Stimulated activated CD4-positive, alpha-beta T cell treated with anti-CD3 and anti-CD28 coated beads, Interleukin-4, amount 100 ng/mL, for 1 hour (primary cell): ENCODE results near the gene TTC34.
"Not testable (repeated sequence)": the region's sequence is repeated elsewhere in the genome, so short reads cannot be mapped to it uniquely, and the experiment has no call there.

Experiments used
- DNase-seq: peaks from one replicate; pipeline ENCODE4 v3.0.0-alpha.2; 2020

TTC34 gene

DNA sequence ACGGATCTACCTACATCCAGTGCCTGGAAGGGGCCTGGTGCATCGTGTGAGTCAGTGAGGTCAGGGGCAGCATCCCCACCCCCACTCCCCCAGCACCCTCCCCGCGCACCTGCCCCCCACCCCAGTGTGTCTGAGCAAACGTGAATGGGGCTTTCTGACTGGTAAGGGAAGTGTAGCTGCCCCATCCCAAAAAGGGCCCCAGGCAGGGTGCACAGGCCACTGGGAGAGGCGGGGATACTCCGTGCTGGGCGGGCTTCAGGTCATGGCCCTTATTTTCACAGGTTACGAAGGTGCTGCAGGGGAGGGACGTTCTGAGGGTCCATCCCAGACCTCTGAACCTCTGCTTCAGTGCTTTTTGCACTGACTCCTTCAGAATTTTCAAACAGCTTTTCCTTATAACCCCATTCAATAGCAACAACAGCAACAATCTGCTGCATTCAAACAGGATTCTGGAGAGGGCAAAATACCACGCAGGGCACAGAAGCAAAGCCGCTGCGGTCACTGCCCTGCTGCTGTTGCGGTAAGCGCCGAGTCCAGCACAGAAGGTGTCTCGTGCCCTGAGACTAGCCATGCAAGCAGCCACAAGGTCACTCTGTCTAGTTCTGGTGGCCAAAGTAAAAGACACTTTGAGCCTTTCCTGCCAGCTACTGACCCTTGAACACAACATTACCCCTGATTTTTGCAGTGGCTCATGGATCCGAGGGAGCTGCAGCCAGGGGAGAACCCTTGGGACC is 10.3 kb downstream of the TTC34 start:
- DNase-seq: no peak

DNA sequence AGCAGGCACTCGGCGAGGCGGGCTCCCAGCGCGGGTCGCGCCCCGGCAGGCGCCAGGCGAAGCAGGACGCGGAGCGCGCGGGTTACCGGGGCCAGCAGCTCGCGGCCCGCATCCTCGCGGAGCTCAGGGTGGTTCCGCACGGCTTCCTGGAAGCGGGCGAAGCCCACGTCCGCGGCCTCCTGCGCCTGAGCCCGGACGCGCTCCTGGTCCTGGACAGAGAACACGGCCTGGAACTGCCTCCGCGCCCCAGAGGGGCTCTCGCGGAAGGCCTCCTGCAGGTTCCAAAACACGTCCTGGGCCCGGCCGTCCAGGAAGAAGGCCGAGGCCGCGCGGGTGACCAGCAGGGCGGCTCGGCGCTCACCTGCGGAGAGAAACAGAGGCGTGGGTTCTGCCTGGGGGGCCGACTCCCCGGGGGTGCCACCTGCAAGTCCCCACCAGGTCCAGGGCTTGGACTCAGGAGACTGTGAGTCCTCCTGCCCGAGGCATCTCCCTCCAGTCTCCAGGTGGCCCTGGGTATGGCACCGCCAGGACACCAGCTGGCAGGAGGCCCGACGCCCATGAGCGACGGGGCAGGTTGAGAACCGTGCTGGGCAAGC is 11.4 kb downstream of the TTC34 start:
- no peak for DNase-seq

- DNase-seq: no peak
These were observed 12.1 kb downstream of the TTC34 start for GRCh38 chr1:2789164-2789985.

DNA sequence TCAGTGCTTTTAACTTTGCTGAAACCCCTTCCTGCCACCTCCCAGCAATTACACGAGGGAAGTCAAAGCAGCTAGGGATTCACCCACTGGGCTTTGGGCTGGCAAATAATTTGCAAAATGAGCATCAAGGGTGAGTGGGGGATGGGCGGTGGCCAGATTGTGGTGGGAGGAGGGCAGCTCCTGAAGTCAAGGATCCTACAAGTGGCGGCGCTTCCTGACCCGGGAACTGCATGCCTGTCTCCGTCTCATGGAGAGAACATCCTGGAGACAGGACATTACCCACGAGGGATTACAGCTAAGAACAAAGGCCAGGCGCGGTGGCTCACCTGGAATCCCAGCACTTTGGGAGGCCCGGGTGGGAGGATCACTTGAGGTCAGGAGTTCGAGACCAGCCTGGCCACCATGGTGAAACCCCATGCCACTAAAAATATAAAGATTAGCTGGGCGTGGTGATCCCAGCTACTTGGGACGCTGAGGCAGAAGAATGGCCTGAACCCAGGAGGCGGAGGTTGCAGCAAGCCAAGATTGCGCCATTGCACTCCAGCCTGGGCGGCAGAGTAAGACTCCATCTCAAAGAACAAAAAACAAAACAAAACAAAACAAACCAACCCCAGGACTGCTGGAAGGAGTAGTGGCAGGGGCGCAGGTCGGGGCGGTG is 12.9 kb downstream of the TTC34 start:
- no peak for DNase-seq

GRCh38 chr1:2787163-2787911 is 14.2 kb downstream of the TTC34 start:
- DNase-seq: no peak

GRCh38 chr1:2786329-2787162 is 14.9 kb downstream of the TTC34 start:
- peak; percentile 79 for DNase-seq

DNA sequence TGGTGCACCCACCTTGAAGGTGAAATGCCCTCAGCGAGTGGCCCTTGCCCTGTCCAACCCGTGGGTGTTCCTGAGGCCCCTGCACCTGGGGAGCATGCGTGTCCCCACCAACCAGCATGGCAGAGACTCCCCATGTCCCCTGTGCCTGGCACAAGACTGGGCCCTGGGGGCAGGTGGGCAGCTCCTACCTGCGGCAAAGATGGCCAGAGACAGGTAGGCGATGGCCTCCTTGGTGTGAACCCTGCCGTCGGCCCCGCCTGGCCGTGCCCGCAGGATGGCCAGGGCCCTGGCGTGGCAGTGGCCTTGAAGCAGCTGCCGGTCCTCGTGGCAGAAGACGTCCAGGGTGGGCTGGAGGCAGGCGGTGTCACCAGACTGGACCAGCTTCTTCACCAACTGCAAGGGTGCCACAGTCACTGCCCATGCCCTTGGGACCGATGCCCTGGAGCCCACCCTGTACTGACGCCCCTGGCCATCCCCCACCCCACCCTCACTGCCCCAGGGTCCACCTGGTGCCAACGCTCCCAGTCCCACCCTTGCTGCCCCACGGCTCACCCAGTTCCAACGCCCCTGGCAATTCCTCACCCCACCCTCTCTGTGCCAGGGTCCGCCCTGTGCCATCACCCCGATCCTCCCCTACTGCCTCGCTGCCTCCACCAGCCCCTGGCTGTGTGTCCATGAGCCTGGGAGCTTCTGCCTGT is 15.7 kb downstream of the TTC34 start:
- no peak for DNase-seq

- DNase-seq: no peak
These were observed 16.5 kb downstream of the TTC34 start for GRCh38 chr1:2784854-2785630.

GRCh38 chr1:2783435-2784397 is 17.8 kb downstream of the TTC34 start:
- DNase-seq: no peak

DNA sequence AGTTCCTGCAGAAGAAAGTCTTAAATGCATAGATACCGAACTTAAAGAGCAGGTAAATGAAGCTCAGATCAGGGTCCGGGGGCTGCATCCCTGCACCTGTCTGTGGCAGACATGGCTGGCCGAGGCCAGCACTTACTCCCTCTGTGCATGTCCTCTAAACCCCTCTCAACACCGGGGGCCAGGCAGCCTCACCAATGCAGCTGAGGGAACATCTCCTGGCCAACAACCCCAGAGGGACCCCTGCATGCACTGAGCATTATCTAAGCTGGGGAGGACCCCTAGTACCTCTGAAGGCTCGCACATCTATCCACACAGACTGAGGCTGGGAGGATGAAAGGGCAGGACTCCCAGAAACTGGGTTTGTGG is 18.4 kb downstream of the TTC34 start:
- DNase-seq: no peak

DNA sequence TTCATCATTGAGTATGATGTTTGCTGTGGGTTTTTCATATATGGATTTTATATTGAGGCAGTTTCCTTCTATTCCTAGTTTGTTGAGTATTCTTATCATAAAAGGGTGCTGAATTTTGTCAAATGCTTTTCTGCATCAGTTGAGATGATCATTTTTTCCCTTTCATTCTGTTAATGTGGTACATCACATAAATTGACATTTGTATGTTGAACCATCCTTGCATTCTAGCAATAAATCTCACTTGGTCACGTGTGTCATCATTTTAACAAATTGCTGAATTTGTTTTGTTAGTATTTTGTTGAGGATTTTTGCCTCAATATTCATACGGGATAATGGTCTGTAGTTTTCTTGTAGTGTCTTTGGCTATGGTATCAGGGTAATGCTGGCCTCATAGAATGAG is 19.9 kb downstream of the TTC34 start:
- no peak for DNase-seq

GRCh38 chr1:2778220-2778592 is 23.3 kb downstream of the TTC34 start:
- no peak for DNase-seq

DNA sequence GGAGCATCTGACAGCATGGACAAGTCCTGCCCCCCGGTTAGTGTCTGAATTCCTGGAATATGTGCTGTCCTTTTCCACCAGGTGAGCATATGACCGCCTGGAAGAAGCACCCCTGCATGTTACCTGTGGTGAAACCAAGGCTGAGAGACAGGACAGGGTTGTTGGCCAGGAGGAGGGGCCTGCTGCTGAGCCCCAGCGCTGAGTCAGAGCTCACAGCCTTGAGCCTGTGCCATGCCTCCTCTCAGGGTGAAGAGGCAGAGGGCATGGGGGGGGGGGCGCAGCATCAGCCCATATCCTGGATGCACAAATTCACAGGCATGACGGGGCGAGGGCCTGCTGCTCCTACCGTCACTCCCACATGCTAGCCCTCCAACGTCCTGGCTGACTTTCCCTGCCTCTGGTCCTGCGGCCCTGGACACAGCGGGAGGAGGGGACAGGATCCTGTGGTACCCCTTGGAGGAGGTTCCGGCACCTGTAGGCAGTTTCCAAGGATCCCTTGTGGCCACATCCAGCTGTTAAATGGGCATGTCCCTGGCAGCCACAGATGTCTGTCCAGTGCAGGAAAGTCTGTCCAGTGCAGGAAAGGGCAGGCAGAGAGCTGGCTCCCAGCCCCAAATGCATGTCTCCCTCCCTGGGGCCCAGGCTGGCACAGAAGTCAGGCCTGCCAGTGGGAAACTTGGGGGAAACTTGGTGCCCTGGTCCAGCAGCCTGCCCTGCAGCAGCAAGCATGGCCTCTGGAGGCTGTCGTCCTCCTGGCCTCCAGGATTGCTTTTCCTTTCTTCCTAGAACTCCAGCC is 23.9 kb downstream of the TTC34 start:
- DNase-seq: no peak

DNA sequence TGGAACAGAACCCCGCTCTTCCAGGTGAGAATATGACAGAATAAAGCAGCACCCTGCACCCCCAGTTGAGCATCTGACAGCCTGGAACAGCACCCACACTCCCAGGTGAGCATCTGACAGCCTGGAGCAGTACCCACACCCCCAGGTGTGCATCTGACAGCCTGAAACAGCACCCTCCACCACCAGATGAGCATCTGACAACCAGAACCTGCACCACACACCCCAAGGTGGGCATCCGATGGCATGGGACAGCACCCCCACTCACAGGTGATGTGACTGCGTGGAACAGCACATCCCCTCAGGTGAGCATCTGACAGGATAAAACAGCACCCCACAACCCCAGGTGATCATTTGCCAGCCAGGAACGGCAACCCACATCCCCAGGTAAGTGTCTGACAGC is 26.2 kb downstream of the TTC34 start:
- DNase-seq: not testable (repeated sequence)

DNA sequence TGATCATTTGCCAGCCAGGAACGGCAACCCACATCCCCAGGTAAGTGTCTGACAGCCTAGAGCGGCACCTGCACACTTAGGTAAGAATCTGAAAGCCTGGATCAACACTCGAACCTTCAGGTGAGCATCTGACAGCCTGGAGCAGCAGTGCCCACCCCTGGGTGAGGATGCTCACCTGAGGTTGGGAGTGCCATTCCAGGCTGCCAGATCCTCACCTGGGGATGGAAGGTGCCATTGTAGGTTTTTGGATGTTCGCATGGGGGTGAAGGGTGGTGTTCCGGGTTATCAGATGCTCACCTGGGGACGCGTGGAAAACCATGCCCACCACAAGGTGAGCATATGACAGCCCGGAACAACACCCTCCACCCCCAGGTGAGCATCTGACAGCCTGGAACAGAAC is 33.4 kb downstream of the TTC34 start:
- DNase-seq: not testable (repeated sequence)

DNA sequence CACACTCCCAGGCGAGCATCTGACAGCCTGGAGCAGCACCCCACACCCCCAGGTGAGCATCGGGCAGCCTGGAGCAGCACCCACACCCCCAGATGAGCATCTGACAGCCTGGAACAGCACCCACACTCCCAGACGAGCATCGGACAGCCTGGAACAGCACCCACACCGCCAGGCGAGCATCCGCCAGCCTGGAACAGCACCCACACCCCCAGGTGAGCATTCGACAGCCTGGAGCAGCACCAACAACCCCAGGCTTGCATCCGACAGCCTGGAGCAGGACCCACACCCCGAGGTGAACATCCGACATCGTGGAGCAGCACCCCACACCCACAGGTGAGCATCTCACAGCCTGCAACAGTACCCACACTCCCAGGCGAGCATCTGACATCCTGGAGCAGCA is 42.1 kb downstream of the TTC34 start:
- DNase-seq: not testable (repeated sequence)

- DNase-seq: not testable (repeated sequence)
These were observed 44.0 kb downstream of the TTC34 start for GRCh38 chr1:2757519-2757918.

- not testable (repeated sequence) for DNase-seq
These were observed 46.1 kb downstream of the TTC34 start for GRCh38 chr1:2755426-2755825.
